Measurements from ENCODE around the gene USP34.
"Not testable (repeated sequence)": the region's sequence is repeated elsewhere in the genome, so short reads cannot be mapped to it uniquely, and the experiment has no call there.

USP34 gene

GRCh38 chr2:61178603-61179545, 292.0 kb downstream of the USP34 start:
- no peak for DNase-seq

- no peak for DNase-seq
Measured at GRCh38 chr2:61177727-61178549, 292.9 kb downstream of the USP34 start.

GRCh38 chr2:61176755-61177726, 293.8 kb downstream of the USP34 start:
- DNase-seq, result peak; percentile 30

- DNase-seq, result no peak
Measured at GRCh38 chr2:61175036-61175435, 295.9 kb downstream of the USP34 start.

GRCh38 chr2:61173116-61173515, 297.8 kb downstream of the USP34 start:
- DNase-seq, result no peak

- no peak for DNase-seq
Measured at GRCh38 chr2:61172671-61173070, 298.2 kb downstream of the USP34 start.

GRCh38 chr2:61167579-61167978, 303.3 kb downstream of the USP34 start:
- DNase-seq, result no peak

- DNase-seq, result no peak
Measured at GRCh38 chr2:61165946-61166345, 304.9 kb downstream of the USP34 start.

GRCh38 chr2:61165082-61165481, 305.8 kb downstream of the USP34 start:
- not testable (repeated sequence) for DNase-seq

- no peak for DNase-seq
Measured at GRCh38 chr2:61162721-61163120, 308.2 kb downstream of the USP34 start.

- no peak for DNase-seq
Measured at GRCh38 chr2:61161888-61162287, 309.0 kb downstream of the USP34 start, which contains the start of gene C2orf74. Gene C2orf74 (plus strand): TSS chr2:61162188. CDS start chr2:61162515, 327 bp downstream.

- no peak for DNase-seq
Measured at GRCh38 chr2:61158356-61158955, 312.4 kb downstream of the USP34 start.

GRCh38 chr2:61157371-61158003, 313.4 kb downstream of the USP34 start:
- no peak for DNase-seq

GRCh38 chr2:61151436-61151835, 319.5 kb downstream of the USP34 start:
- DNase-seq, result no peak

GRCh38 chr2:61149074-61149473, 321.8 kb downstream of the USP34 start:
- no peak for DNase-seq

- DNase-seq, result not testable (repeated sequence)
Measured at GRCh38 chr2:61148091-61148490, 322.8 kb downstream of the USP34 start.

- no peak for DNase-seq
Measured at GRCh38 chr2:61145990-61146389, 324.9 kb downstream of the USP34 start.

- DNase-seq, result peak; percentile 87
Measured at GRCh38 chr2:61144697-61145268, 326.1 kb downstream of the USP34 start.

- DNase-seq, result no peak
Measured at GRCh38 chr2:61141151-61141550, 329.7 kb downstream of the USP34 start.

- DNase-seq, result no peak
Measured at GRCh38 chr2:61138859-61139258, 332.0 kb downstream of the USP34 start.
